K562 (cell line): Measurements from ENCODE around the gene CRY2. TPM values are rescaled to one million over a fixed set of nuclear protein-coding genes. Genes with fewer than 3 reads are reported as not detected.
A peak's percentile ranks its signal among the peaks of the same experiment; 100 is the strongest.

Experiments used
- BCOR ChIP-seq: fragments of 450-650 bp; IDR thresholded peaks from 2 replicates; pipeline ENCODE4 v1.6.1; 2016
- CBX1 ChIP-seq: sonication (generic); IDR thresholded peaks from 2 replicates; pipeline ENCODE4 v1.6.1; 2016; ENCODE audit warnings: antibody characterized with exemption, low read depth, mild to moderate bottlenecking
- GTF2E2 ChIP-seq: fragments of 200-800 bp; sonication (Bioruptor generic); IDR thresholded peaks from 2 replicates; pipeline ENCODE4 v1.6.1; 2016; ENCODE audit warnings: missing genetic modification characterization, missing compliant biosample characterization
- HCFC1 ChIP-seq: IDR thresholded peaks from 2 replicates; pipeline ENCODE4 v1.6.1; 2012; ENCODE audit warnings: low read depth, low read length, improper control_type of control experiment
- MCM7 ChIP-seq, 2 experiments: fragments of 450-650 bp; IDR thresholded peaks; 2 replicates each; pipeline ENCODE4 v1.6.1; 2016 to 2018
- NFE2 ChIP-seq: IDR thresholded peaks from 2 replicates; pipeline ENCODE4 v1.6.1; 2014; ENCODE audit warnings: antibody characterized with exemption, low read depth
- PTRF ChIP-seq: fragments of 450-650 bp; IDR thresholded peaks from 2 replicates; pipeline ENCODE4 v1.6.1; 2016; ENCODE audit warnings: mild to moderate bottlenecking, missing genetic modification characterization, missing compliant biosample characterization
- PTTG1 ChIP-seq: fragments of 450-650 bp; IDR thresholded peaks from 2 replicates; pipeline ENCODE4 v1.6.1; 2016; ENCODE audit warnings: low read depth, mild to moderate bottlenecking, missing genetic modification characterization, missing compliant biosample characterization
- SMAD2 ChIP-seq: fragments of 150-350 bp; IDR thresholded peaks from 2 replicates; pipeline ENCODE4 v1.6.1; 2014; ENCODE audit warnings: low read depth, mild to moderate bottlenecking, low read length
- SMARCA5 ChIP-seq: fragments of 450-650 bp; IDR thresholded peaks from 2 replicates; pipeline ENCODE4 v1.6.1; 2016
- SP2 ChIP-seq: IDR thresholded peaks from 2 replicates; pipeline ENCODE4 v1.6.1; 2011; ENCODE audit warnings: mild to moderate bottlenecking, low read depth, low read length, moderate library complexity; ENCODE audit not compliant: poor library complexity, severe bottlenecking; ENCODE audit errors: extremely low read depth
- XRCC5 ChIP-seq: fragments of 200-400 bp; formaldehyde crosslinking; IDR thresholded peaks from 2 replicates; pipeline ENCODE4 v1.6.1; 2017; ENCODE audit warnings: low read depth, mild to moderate bottlenecking, low read length
- ZEB2 ChIP-seq: fragments of 450-650 bp; IDR thresholded peaks from 2 replicates; pipeline ENCODE4 v1.6.1; 2016
- ZNF3 ChIP-seq: fragments of 250-450 bp; sonication (Bioruptor Pico); IDR thresholded peaks from 2 replicates; pipeline ENCODE4 v1.5.0; 2021; ENCODE audit warnings: mild to moderate bottlenecking, moderate library complexity
- ZNF584 ChIP-seq: fragments of 200-800 bp; sonication (Bioruptor generic); IDR thresholded peaks from 2 replicates; pipeline ENCODE4 v1.6.1; 2016; ENCODE audit warnings: low read depth, mild to moderate bottlenecking, missing genetic modification characterization, missing compliant biosample characterization
- ZNF668 ChIP-seq: fragments of 250-450 bp; sonication (Bioruptor Pico); IDR thresholded peaks from 2 replicates; pipeline ENCODE4 v1.8.0; 2022; ENCODE audit warnings: mild to moderate bottlenecking, inconsistent platforms
- polyA plus RNA-seq, 8 experiments: library from polyadenylated mRNA; depleted of rRNA in 4 of 8; stranded (reverse) in 5 of 8; unstranded in 3 of 8; fragments of >200 nt; fragmentation: Nextera tagmentation in 2 of 8; fragmentation: Illumina TruSeq in 1 of 8; extraction: Ambion mirVana in 2 of 8; extraction: Trizol in 1 of 8; gene quantifications; 2 replicates each; pipeline versions ENCODE4 v1.2.1 to v1.2.3, GENCODE V29; 2011 to 2014; ENCODE audit warnings: inconsistent platforms in 1 of 8, missing spikeins in 1 of 8
- total RNA-seq, 7 experiments: library from RNA; depleted of rRNA in 6 of 7; stranded (reverse); fragments of >200 nt in 6 of 7; fragmentation: Illumina TruSeq in 2 of 7; extraction: Trizol in 2 of 7; gene quantifications; 2 replicates each; pipeline versions ENCODE4 v1.2.1 to v1.2.3, GENCODE V29; 2011 to 2021; ENCODE audit warnings: low replicate concordance in 1 of 7
- TF ChIP-seq, protein P1 (sequence below): sonication (generic); formaldehyde crosslinking; IDR thresholded peaks from 2 replicates; pipeline ENCODE4 v1.8.1; 2022; ENCODE audit warnings: missing genetic modification reagents
- TF ChIP-seq, protein P2 (sequence below): fragments of 450-650 bp; IDR thresholded peaks from 2 replicates; pipeline ENCODE4 v1.6.1; 2016; ENCODE audit warnings: missing biosample characterization, missing genetic modification characterization
- TF ChIP-seq, protein P3 (sequence below): fragments of 450-650 bp; formaldehyde crosslinking; IDR thresholded peaks from 2 replicates; pipeline ENCODE4 v1.4.0; 2020; ENCODE audit warnings: mild to moderate bottlenecking, moderate library complexity
- TF ChIP-seq, protein P4 (sequence below): sonication (generic); formaldehyde crosslinking; IDR thresholded peaks from 2 replicates; pipeline ENCODE4 v1.8.1; 2023; ENCODE audit warnings: mild to moderate bottlenecking, missing genetic modification reagents
- TF ChIP-seq, protein P5 (sequence below), 2 experiments: fragments of 450-650 bp in 1 of 2; sonication (generic) in 1 of 2; formaldehyde crosslinking in 1 of 2; IDR thresholded peaks in 1 of 2; conservative IDR thresholded peaks in 1 of 2; 2 replicates each; pipeline versions ENCODE4 v1.6.1 to v1.8.1; 2016 to 2023; ENCODE audit warnings: mild to moderate bottlenecking in 2 of 2, moderate library complexity in 2 of 2, inconsistent platforms in 1 of 2, missing genetic modification reagents in 1 of 2
- TF ChIP-seq, protein P6 (sequence below): fragments of 200-800 bp; sonication (Bioruptor generic); IDR thresholded peaks from 2 replicates; pipeline ENCODE4 v1.6.1; 2017; ENCODE audit warnings: missing genetic modification characterization, missing compliant biosample characterization

CRY2 gene
- total and polyA plus RNA-seq, 9 of the 15 experiments (the other 6 are each of a cell fraction or from before 2014, with no cell fraction given) = 2.3 to 23.9 (median 14.8) TPM

DNA sequence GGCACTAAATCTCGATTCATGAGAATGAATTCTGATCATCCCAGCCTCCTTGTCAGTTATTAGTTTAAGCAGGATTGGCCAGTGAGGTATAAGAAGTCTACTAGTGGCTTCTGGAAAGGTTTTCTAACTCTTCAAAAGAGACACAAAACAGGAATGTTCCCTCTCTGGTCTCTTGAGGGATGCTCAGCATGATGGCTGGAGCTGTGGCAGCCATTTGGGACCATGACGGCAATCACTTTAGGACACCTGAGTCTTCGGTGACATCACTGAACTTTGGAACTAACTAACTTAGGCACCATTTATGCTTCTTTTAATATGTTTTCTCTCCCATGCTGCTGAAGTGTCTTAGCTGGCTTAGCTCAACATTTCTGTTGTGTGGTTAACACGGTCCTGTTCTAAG lies 20.2 kb upstream of the CRY2 start (continued):
- no peak for TF ChIP-seq ZEB2
- TF ChIP-seq, protein P1, sequence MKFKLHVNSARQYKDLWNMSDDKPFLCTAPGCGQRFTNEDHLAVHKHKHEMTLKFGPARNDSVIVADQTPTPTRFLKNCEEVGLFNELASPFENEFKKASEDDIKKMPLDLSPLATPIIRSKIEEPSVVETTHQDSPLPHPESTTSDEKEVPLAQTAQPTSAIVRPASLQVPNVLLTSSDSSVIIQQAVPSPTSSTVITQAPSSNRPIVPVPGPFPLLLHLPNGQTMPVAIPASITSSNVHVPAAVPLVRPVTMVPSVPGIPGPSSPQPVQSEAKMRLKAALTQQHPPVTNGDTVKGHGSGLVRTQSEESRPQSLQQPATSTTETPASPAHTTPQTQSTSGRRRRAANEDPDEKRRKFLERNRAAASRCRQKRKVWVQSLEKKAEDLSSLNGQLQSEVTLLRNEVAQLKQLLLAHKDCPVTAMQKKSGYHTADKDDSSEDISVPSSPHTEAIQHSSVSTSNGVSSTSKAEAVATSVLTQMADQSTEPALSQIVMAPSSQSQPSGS = no peak
- TF ChIP-seq, protein P2, sequence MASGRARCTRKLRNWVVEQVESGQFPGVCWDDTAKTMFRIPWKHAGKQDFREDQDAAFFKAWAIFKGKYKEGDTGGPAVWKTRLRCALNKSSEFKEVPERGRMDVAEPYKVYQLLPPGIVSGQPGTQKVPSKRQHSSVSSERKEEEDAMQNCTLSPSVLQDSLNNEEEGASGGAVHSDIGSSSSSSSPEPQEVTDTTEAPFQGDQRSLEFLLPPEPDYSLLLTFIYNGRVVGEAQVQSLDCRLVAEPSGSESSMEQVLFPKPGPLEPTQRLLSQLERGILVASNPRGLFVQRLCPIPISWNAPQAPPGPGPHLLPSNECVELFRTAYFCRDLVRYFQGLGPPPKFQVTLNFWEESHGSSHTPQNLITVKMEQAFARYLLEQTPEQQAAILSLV (tag) = no peak
- no peak for TF ChIP-seq MCM7 (IDR thresholded peaks at IDR 0.05)
- TF ChIP-seq, protein P3, sequence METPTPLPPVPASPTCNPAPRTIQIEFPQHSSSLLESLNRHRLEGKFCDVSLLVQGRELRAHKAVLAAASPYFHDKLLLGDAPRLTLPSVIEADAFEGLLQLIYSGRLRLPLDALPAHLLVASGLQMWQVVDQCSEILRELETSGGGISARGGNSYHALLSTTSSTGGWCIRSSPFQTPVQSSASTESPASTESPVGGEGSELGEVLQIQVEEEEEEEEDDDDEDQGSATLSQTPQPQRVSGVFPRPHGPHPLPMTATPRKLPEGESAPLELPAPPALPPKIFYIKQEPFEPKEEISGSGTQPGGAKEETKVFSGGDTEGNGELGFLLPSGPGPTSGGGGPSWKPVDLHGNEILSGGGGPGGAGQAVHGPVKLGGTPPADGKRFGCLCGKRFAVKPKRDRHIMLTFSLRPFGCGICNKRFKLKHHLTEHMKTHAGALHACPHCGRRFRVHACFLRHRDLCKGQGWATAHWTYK = no peak
- TF ChIP-seq ZNF3 = no peak
- TF ChIP-seq ZNF584 (CRISPR knock-in tag) = no peak
- no peak for TF ChIP-seq SP2
- TF ChIP-seq SMAD2 = no peak
- TF ChIP-seq ZNF668 (CRISPR knock-in tag) = no peak
- TF ChIP-seq, protein P4, sequence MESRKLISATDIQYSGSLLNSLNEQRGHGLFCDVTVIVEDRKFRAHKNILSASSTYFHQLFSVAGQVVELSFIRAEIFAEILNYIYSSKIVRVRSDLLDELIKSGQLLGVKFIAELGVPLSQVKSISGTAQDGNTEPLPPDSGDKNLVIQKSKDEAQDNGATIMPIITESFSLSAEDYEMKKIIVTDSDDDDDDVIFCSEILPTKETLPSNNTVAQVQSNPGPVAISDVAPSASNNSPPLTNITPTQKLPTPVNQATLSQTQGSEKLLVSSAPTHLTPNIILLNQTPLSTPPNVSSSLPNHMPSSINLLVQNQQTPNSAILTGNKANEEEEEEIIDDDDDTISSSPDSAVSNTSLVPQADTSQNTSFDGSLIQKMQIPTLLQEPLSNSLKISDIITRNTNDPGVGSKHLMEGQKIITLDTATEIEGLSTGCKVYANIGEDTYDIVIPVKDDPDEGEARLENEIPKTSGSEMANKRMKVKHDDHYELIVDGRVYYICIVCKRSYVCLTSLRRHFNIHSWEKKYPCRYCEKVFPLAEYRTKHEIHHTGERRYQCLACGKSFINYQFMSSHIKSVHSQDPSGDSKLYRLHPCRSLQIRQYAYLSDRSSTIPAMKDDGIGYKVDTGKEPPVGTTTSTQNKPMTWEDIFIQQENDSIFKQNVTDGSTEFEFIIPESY (CRISPR knock-in tag) = no peak
- TF ChIP-seq HCFC1 = no peak
- no peak for TF ChIP-seq NFE2
- TF ChIP-seq XRCC5 = no peak
- TF ChIP-seq, protein P5, sequence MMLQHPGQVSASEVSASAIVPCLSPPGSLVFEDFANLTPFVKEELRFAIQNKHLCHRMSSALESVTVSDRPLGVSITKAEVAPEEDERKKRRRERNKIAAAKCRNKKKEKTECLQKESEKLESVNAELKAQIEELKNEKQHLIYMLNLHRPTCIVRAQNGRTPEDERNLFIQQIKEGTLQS (IDR thresholded peaks at IDR 0.05) = no peak
- TF ChIP-seq, protein P5 (CRISPR knock-in tag; conservative IDR thresholded peaks at IDR 0.05) = no peak
- no peak for TF ChIP-seq PTRF (tag)
- TF ChIP-seq SMARCA5 = peak; percentile 90
- TF ChIP-seq CBX1 = peak; percentile 34; the same call in 1 of the 2 replicates
- TF ChIP-seq GTF2E2 (tag) = peak; percentile 47; the same call in 1 of the 2 replicates
- TF ChIP-seq BCOR = peak; percentile 84; the same call in 1 of the 2 replicates
- TF ChIP-seq, protein P6, sequence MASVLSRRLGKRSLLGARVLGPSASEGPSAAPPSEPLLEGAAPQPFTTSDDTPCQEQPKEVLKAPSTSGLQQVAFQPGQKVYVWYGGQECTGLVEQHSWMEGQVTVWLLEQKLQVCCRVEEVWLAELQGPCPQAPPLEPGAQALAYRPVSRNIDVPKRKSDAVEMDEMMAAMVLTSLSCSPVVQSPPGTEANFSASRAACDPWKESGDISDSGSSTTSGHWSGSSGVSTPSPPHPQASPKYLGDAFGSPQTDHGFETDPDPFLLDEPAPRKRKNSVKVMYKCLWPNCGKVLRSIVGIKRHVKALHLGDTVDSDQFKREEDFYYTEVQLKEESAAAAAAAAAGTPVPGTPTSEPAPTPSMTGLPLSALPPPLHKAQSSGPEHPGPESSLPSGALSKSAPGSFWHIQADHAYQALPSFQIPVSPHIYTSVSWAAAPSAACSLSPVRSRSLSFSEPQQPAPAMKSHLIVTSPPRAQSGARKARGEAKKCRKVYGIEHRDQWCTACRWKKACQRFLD (CRISPR knock-in tag) = peak; percentile 3; the same call in 1 of the 2 replicates
- TF ChIP-seq PTTG1 = no peak
